ENCODE results near the gene SCAMP2. TPM values are rescaled to one million over a fixed set of nuclear protein-coding genes. Genes with fewer than 3 reads are reported as not detected.

Gene SCAMP2
- total and polyA plus RNA-seq, 2 experiments from 2014 or later = 34.7 to 51.3 TPM

- Histone ChIP-seq H3F3A (replicated peaks; ENCODE audit: low read depth) (no peaks in the 10 kb centered on the region), H3K4me1 (ENCODE audit: insufficient read depth) (peaks cover 3% of the 10 kb centered on the region; the same call in 1 of the 2 replicates), H3K9me2 (ENCODE audit: insufficient read depth) (no peaks in the 10 kb centered on the region), H3K27me3 (ENCODE audit: insufficient read depth) (no peaks in the 10 kb centered on the region), H3K4me2 (no peak overlapping the region), H3K79me2 (replicated peaks; ENCODE audit: insufficient read depth) (no peaks in the 10 kb centered on the region), H3K27ac (ENCODE audit: low read depth) (no peak overlapping the region), H3K4me3 (no peak overlapping the region), H4K20me1 (replicated peaks; ENCODE audit: insufficient read depth) (peaks cover 11% of the 10 kb centered on the region), H3K36me3 (ENCODE audit: insufficient read depth) (no peaks in the 10 kb centered on the region; the same call in 1 of the 2 replicates), H2AFZ (no peak overlapping the region)
- H3K36me3 Mint-ChIP-seq (ENCODE audit: low read depth) = peaks cover 14% of the 10 kb centered on the region; the same call in 2 of the 3 replicates
- peaks cover 6% of the 10 kb centered on the region for H3K27me3 Mint-ChIP-seq (ENCODE audit: insufficient read depth, low read depth, poor library complexity)
- no peaks in the 10 kb centered on the region for H3K9me3 Mint-ChIP-seq
- H3K27ac Mint-ChIP-seq = no peak overlapping the region
- DNase-seq (ENCODE audit: low spot score) = no peak
- peaks cover 6% of the 10 kb centered on the region for H3K4me1 Mint-ChIP-seq
- ATAC-seq = no peak
- TF ChIP-seq ZNF331 (CRISPR knock-in tag; IDR thresholded peaks at IDR 0.05; ENCODE audit: low read depth) (no peak), CTCF (conservative IDR thresholded peaks at IDR 0.05; ENCODE audit: low read depth in 2 of 2) (peak in 1 of 2 experiments; percentile 39; a peak in 2 of 4 replicates)
- no peak overlapping the region for H3K4me3 Mint-ChIP-seq
These were observed 74.5 kb downstream of the SCAMP2 start for GRCh38 chr15:74798388-74799254.

GRCh38 chr15:74795966-74796625 is 77.1 kb downstream of the SCAMP2 start:
- Histone ChIP-seq H3K27me3 (ENCODE audit: insufficient read depth) (no peaks in the 10 kb centered on the region), H2AFZ (no peak overlapping the region), H3F3A (replicated peaks; ENCODE audit: low read depth) (no peaks in the 10 kb centered on the region), H3K9me2 (ENCODE audit: insufficient read depth) (no peaks in the 10 kb centered on the region), H3K36me3 (ENCODE audit: insufficient read depth) (no peaks in the 10 kb centered on the region; the same call in 1 of the 2 replicates), H3K4me3 (no peak overlapping the region), H3K27ac (ENCODE audit: low read depth) (no peak overlapping the region), H3K79me2 (replicated peaks; ENCODE audit: insufficient read depth) (peaks cover 6% of the 10 kb centered on the region; the same call in 1 of the 2 replicates), H3K4me1 (ENCODE audit: insufficient read depth) (peaks cover 3% of the 10 kb centered on the region; the same call in 1 of the 2 replicates), H4K20me1 (replicated peaks; ENCODE audit: insufficient read depth) (peaks cover 19% of the 10 kb centered on the region), H3K4me2 (no peak overlapping the region)
- TF ChIP-seq EZH2phosphoT487 (IDR thresholded peaks at IDR 0.05; ENCODE audit: unreplicated experiment) (no peak), STAT1 (IDR thresholded peaks at IDR 0.05; ENCODE audit: unreplicated experiment) (no peak), EZH2 (IDR thresholded peaks at IDR 0.05; ENCODE audit: low read depth, unreplicated experiment) (no peak), POLR2AphosphoS5 (IDR thresholded peaks at IDR 0.05; ENCODE audit: low read depth) (no peak), CREB1 (CRISPR knock-in tag; IDR thresholded peaks at IDR 0.05; ENCODE audit: low read depth) (no peak), ZNF114 (CRISPR knock-in tag; IDR thresholded peaks at IDR 0.05) (no peak), ZNF331 (CRISPR knock-in tag; IDR thresholded peaks at IDR 0.05; ENCODE audit: low read depth) (no peak), ETS1 (IDR thresholded peaks at IDR 0.05) (no peak), REST (IDR thresholded peaks at IDR 0.05; ENCODE audit: unreplicated experiment) (no peak)
- no peak for ATAC-seq
- Mint-ChIP-seq H3K27me3 (ENCODE audit: insufficient read depth, low read depth, poor library complexity) (peaks cover 10% of the 10 kb centered on the region), H3K4me3 (no peak overlapping the region), H3K4me1 (peaks cover 14% of the 10 kb centered on the region), H3K36me3 (ENCODE audit: low read depth) (0 out of 3 replicates have a peak, but pooled peaks cover 2% of the 10 kb centered on the region), H3K27ac (no peak overlapping the region), H3K9me3 (no peaks in the 10 kb centered on the region)
- no peak for DNase-seq (ENCODE audit: low spot score)

Measured in GM23338 (cell line).